LNCAP (cell line): ENCODE data around the gene CXCL16.

Source experiments
- TF ChIP-seq, protein P1 (sequence below): fragments of 450-650 bp; IDR thresholded peaks from 2 replicates; pipeline ENCODE4 v1.5.1; 2017; ENCODE audit warnings: mild to moderate bottlenecking

The CXCL16 gene

GRCh38 chr17:4718276-4718675 lies 21.5 kb downstream of the CXCL16 start:
- TF ChIP-seq, protein P1, sequence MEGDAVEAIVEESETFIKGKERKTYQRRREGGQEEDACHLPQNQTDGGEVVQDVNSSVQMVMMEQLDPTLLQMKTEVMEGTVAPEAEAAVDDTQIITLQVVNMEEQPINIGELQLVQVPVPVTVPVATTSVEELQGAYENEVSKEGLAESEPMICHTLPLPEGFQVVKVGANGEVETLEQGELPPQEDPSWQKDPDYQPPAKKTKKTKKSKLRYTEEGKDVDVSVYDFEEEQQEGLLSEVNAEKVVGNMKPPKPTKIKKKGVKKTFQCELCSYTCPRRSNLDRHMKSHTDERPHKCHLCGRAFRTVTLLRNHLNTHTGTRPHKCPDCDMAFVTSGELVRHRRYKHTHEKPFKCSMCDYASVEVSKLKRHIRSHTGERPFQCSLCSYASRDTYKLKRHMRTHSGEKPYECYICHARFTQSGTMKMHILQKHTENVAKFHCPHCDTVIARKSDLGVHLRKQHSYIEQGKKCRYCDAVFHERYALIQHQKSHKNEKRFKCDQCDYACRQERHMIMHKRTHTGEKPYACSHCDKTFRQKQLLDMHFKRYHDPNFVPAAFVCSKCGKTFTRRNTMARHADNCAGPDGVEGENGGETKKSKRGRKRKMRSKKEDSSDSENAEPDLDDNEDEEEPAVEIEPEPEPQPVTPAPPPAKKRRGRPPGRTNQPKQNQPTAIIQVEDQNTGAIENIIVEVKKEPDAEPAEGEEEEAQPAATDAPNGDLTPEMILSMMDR = no peak

DNA sequence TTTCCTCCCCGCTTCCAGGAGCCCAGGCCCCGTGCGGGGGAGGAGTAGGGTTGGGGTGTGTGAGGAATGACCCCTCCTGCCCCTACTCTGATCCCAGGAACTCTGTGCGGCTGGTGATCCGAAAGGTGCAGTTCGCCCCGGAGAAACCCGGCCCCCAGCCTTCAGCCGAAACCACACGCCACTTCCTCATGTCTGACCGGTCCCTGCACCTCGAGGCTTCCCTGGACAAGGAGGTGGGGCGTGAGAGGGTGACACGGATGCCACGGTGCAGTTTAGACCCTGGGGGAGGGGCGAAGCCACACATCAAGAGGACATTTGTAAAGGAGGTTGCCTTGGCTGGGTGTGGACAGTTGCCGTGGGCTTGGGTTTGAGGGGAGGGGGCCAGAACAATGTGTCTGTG lies 21.9 kb downstream of the CXCL16 start:
- TF ChIP-seq, protein P1 = no peak

DNA sequence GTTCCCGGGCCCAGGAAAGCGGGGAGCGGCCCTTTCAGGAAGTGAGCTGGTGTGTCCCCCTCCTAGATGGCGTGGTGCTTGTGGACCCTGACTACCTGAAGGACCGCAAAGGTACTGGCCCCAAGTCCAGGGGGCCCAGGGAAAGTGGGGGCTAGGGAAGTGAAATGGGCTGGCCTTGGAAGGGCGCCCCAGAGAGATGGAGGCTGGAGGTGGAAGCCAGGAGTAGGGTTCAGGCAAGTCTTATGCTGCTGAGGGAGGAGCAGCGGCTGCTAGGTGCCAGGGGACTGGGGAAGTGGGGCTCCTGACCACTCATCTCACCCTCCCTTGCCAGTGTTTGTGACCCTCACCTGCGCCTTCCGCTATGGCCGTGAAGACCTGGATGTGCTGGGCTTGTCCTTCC lies 23.6 kb downstream of the CXCL16 start:
- TF ChIP-seq, protein P1 = no peak

DNA sequence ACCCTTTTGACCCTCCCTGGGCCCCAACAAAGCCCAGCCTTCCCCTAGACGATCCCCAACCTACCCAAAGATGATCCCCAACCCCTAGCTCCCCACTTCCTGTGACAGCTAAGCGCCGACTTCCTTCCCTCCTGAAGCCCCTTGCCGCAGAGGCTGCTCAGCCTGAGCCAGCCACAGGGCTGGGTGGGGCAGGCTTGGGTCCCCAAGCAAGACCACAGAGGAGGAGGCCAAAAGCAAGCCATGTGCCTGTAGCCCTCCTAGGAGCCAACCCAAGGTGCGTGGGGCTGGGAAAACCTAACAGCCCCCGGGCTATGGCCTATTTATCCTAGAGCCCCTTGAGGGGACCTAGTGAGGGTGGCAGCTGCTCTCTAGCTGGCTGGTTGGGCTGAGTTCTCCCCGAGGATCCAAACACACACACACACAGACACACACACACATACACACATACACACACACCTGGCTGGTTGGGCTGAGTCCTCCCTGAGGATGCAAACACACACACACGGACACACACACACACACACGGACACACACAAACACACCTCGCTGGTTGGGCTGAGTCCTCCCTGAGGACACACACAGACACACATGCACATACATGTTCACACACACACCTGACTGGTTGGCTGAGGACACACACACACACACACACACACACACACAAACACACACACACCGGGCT lies 24.5 kb downstream of the CXCL16 start:
- TF ChIP-seq, protein P1 = no peak

DNA sequence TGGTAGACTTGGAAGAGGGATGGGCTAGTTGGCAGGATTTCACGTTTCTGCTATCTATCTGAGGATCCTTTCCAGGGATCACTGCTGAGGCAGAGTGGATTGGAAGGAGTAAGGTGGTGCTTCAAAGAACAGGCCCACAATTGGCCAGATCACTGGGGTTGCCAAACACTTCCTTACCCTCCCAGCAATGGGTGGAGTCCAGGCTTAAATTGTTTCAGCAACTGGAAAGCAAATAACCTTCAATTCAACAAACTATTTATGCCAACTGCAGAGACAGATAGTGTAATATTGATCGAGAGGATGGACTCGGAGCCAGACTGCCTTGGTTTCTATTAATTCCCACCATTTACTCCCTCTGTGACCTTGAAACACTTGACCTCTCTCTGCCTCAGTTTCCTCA lies 27.2 kb downstream of the CXCL16 start:
- TF ChIP-seq, protein P1 = no peak

DNA sequence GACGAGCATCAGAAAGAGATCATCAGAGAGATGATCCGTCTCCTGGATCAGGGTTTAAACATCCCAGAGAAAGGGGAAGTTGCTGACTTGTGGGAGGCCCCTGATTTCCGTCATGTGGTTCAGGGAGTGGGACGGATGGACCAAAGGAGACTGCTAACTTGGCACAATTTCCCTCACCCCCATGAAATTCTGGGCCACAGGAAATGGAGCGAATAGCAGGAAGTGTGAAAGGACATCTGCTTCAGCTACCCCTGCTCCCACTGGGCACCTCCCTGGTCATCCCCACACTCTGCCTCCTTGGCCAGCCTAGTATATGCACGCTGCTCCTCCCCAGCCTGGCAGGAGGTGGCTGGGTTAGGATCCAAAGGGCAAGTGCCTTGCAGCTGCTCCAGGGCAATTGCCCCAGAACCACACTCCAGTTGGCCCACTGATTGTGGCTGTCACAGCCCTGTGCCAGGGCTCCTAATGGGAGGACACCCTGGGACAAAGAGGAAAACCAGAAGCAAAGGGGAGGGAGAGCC lies 28.0 kb downstream of the CXCL16 start:
- TF ChIP-seq, protein P1 = no peak

DNA sequence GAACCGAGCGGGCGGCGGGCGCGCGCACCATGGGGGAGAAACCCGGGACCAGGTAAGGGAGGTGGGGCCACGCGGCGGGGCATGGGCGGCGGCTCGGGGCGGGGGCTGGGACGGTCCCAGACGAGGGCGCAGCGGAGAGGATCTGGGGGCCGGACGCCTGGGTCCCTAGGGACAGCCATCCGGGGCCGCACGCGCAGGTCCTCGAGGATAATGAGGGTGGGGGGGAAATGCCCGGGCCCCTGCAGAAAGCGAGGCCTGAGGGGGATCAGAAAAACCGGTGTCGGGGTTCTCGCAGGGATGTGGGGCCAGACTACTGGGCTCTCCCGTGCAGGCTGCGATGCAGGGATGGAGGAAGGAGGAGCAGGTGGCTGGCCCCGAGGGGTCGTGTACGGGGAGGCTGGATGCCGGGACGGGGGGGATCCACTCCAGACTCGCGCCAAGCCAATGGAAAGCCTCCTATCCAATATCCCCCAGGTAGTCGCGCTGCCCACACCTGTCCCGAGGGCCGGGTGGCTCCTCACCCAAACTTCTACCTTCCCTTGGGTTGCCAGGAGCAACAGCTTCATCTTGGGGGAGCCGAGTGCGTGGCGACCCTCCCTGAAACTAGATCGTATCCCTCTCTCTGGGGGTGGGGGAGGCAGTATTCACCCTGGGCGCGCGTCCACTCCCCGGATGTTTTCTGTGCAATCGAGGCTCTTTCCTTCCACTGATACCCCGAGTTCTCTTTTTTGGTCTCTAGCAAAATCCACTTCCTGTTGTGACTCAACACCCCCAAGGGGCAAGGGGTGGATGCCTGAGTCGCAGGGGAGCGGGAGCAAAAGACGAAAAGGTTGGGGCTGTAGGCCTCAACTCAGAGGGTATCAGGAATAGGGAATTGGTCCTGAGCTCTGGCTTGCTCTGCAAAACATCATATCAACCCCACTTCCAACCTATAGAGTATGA lies 28.8 kb downstream of the CXCL16 start:
- TF ChIP-seq, protein P1 = no peak
